Naive B cell (primary cell): ENCODE data around the gene CCDC68. TPM values are rescaled to one million over a fixed set of nuclear protein-coding genes. Genes with fewer than 3 reads are reported as not detected.

Experiments
- ATAC-seq, 2 donors: fragments of 150-1000 bp; cut with Tn5 transposase; 2 replicates each; pipeline ENCODE4 v1.10.0; 2021; ENCODE audit warnings: low read depth in 2 of 2, mild to moderate bottlenecking in 2 of 2, moderate library complexity in 2 of 2
- DNase-seq: peaks from one replicate; pipeline ENCODE4 v3.0.0; 2022
- H3K27ac Mint-ChIP-seq, 6 donors: one replicate each; pipeline ENCODE4 v1.8.0; 2020 to 2022; ENCODE audit warnings: mild to moderate bottlenecking in 6 of 6, mixed read lengths in 6 of 6, moderate library complexity in 5 of 6, inconsistent platforms in 2 of 6
- H3K27me3 Mint-ChIP-seq, 3 donors: one replicate each; pipeline ENCODE4 v1.8.0; 2021 to 2022; ENCODE audit warnings: mixed read lengths in 3 of 3, mild to moderate bottlenecking in 1 of 3
- H3K36me3 Mint-ChIP-seq, 2 donors: one replicate each; pipeline ENCODE4 v1.8.0; 2020 to 2022; ENCODE audit warnings: mixed read lengths in 2 of 2, inconsistent platforms in 1 of 2, mild to moderate bottlenecking in 1 of 2
- H3K4me1 Mint-ChIP-seq, 3 donors: one replicate each; pipeline ENCODE4 v1.8.0; 2020 to 2022; ENCODE audit warnings: mixed read lengths in 3 of 3, inconsistent platforms in 1 of 3, mild to moderate bottlenecking in 1 of 3, moderate library complexity in 1 of 3
- H3K4me3 Mint-ChIP-seq, 8 donors: one replicate each; pipeline ENCODE4 v1.8.0; 2020 to 2022; ENCODE audit warnings: mild to moderate bottlenecking in 8 of 8, mixed read lengths in 8 of 8, moderate library complexity in 8 of 8, inconsistent platforms in 2 of 8
- H3K9me3 Mint-ChIP-seq, 7 donors: one replicate each; pipeline ENCODE4 v1.8.0; 2020 to 2022; ENCODE audit warnings: mixed read lengths in 7 of 7, mild to moderate bottlenecking in 5 of 7, inconsistent platforms in 2 of 7, moderate library complexity in 1 of 7
- polyA plus RNA-seq, 6 donors: library from polyadenylated mRNA; unstranded; fragments of 300-500 nt; fragmentation: Illumina TruSeq; gene quantifications; one replicate each; pipeline ENCODE4 v1.2.3, GENCODE V29; 2021; ENCODE audit warnings: low read depth in 6 of 6

CCDC68 gene
- polyA plus RNA-seq, 6 donors from 2014 or later = not detected

GRCh38 chr18:54956506-54956905, 2.8 kb downstream of the CCDC68 start:
- DNase-seq (no peak), ATAC-seq (no peak)
- peaks cover 0 to 5% (median 4%) of the 10 kb centered on the region in 3 donors for H3K4me1 Mint-ChIP-seq
- H3K9me3 Mint-ChIP-seq = no peaks in the 10 kb centered on the region
- no peak overlapping the region for H3K27ac Mint-ChIP-seq
- H3K36me3 Mint-ChIP-seq = no peaks in the 10 kb centered on the region
- peaks cover 25 to 52% (median 37%) of the 10 kb centered on the region in 3 donors for H3K27me3 Mint-ChIP-seq
- H3K4me3 Mint-ChIP-seq = no peak overlapping the region

- Mint-ChIP-seq H3K36me3 (no peaks in the 10 kb centered on the region), H3K4me3 (no peak overlapping the region), H3K27me3 (peaks cover 12 to 28% (median 21%) of the 10 kb centered on the region in 3 donors), H3K27ac (no peak overlapping the region), H3K4me1 (no peaks in the 10 kb centered on the region), H3K9me3 (no peaks in the 10 kb centered on the region)
- DNase-seq (no peak), ATAC-seq (no peak)
Measured at GRCh38 chr18:54952026-54952425, 7.2 kb downstream of the CCDC68 start.

GRCh38 chr18:54950221-54950620, 9.0 kb downstream of the CCDC68 start:
- H3K27me3 Mint-ChIP-seq = peaks cover 12 to 21% (median 21%) of the 10 kb centered on the region in 3 donors
- H3K36me3 Mint-ChIP-seq = no peaks in the 10 kb centered on the region
- no peak overlapping the region for H3K27ac Mint-ChIP-seq
- peaks cover 0 to 14% (median 11%) of the 10 kb centered on the region in 3 donors for H3K4me1 Mint-ChIP-seq
- H3K9me3 Mint-ChIP-seq = no peaks in the 10 kb centered on the region
- no peak overlapping the region for H3K4me3 Mint-ChIP-seq
- DNase-seq = no peak
- ATAC-seq = no peak

GRCh38 chr18:54949588-54949987, 9.7 kb downstream of the CCDC68 start:
- no peaks in the 10 kb centered on the region for H3K36me3 Mint-ChIP-seq
- peaks cover 0 to 14% (median 13%) of the 10 kb centered on the region in 3 donors for H3K4me1 Mint-ChIP-seq
- H3K27me3 Mint-ChIP-seq = peaks cover 12 to 21% (median 17%) of the 10 kb centered on the region in 3 donors
- ATAC-seq (no peak), DNase-seq (no peak)
- no peak overlapping the region for H3K27ac Mint-ChIP-seq
- no peaks in the 10 kb centered on the region for H3K9me3 Mint-ChIP-seq
- H3K4me3 Mint-ChIP-seq = no peak overlapping the region

- Mint-ChIP-seq H3K27me3 (peaks cover 12 to 21% (median 14%) of the 10 kb centered on the region in 3 donors), H3K4me1 (peaks cover 0 to 14% (median 13%) of the 10 kb centered on the region in 3 donors), H3K9me3 (no peaks in the 10 kb centered on the region), H3K27ac (peak overlapping the region in 3 of 6 donors; percentile 2 to 21 (median 12)), H3K36me3 (no peaks in the 10 kb centered on the region), H3K4me3 (no peak overlapping the region)
- no peak for ATAC-seq
- no peak for DNase-seq
Measured at GRCh38 chr18:54948350-54948837, 10.9 kb downstream of the CCDC68 start.

GRCh38 chr18:54947091-54947490, 12.2 kb downstream of the CCDC68 start:
- Mint-ChIP-seq H3K36me3 (no peaks in the 10 kb centered on the region), H3K27ac (peak overlapping the region in 1 of 6 donors; percentile 95), H3K4me1 (peaks cover 0 to 14% (median 13%) of the 10 kb centered on the region in 3 donors), H3K27me3 (peaks cover 12 to 21% (median 14%) of the 10 kb centered on the region in 3 donors), H3K4me3 (peak overlapping the region in 2 of 8 donors; percentile 79 to 97), H3K9me3 (no peaks in the 10 kb centered on the region)
- no peak for ATAC-seq
- no peak for DNase-seq

- Mint-ChIP-seq H3K27me3 (peaks cover 7 to 14% (median 10%) of the 10 kb centered on the region in 3 donors), H3K9me3 (no peaks in the 10 kb centered on the region), H3K4me3 (peak overlapping the region; percentile 77 to 97 (median 89)), H3K4me1 (peaks cover 0 to 14% (median 13%) of the 10 kb centered on the region in 3 donors), H3K27ac (peak overlapping the region; percentile 4 to 98 (median 93)), H3K36me3 (no peaks in the 10 kb centered on the region)
- DNase-seq = no peak
- peak; percentile 38 to 63 for ATAC-seq
Measured at GRCh38 chr18:54946149-54946581, 13.1 kb downstream of the CCDC68 start.

- H3K27ac Mint-ChIP-seq = peak overlapping the region in 4 of 6 donors; percentile 75 to 95 (median 93)
- ATAC-seq (no peak), DNase-seq (no peak)
- H3K36me3 Mint-ChIP-seq = no peaks in the 10 kb centered on the region
- H3K4me3 Mint-ChIP-seq = peak overlapping the region; percentile 77 to 97 (median 89)
- peaks cover 5 to 14% (median 9%) of the 10 kb centered on the region in 3 donors for H3K27me3 Mint-ChIP-seq
- H3K9me3 Mint-ChIP-seq = no peaks in the 10 kb centered on the region
- peaks cover 0 to 14% (median 13%) of the 10 kb centered on the region in 3 donors for H3K4me1 Mint-ChIP-seq
Measured at GRCh38 chr18:54945576-54946125, 13.6 kb downstream of the CCDC68 start.

- no peak overlapping the region for H3K27ac Mint-ChIP-seq
Measured at GRCh38 chr18:54942569-54942968, 16.7 kb downstream of the CCDC68 start.

GRCh38 chr18:54942144-54942543, 17.1 kb downstream of the CCDC68 start:
- Mint-ChIP-seq H3K27ac (no peak overlapping the region), H3K27me3 (no peaks in the 10 kb centered on the region)

More at GRCh38 chr18:54942569-54942968, 16.7 kb downstream of the CCDC68 start:
- H3K4me3 Mint-ChIP-seq = no peak overlapping the region
- no peaks in the 10 kb centered on the region for H3K36me3 Mint-ChIP-seq
- no peaks in the 10 kb centered on the region for H3K27me3 Mint-ChIP-seq
- H3K9me3 Mint-ChIP-seq = no peaks in the 10 kb centered on the region
- peaks cover 0 to 14% (median 13%) of the 10 kb centered on the region in 3 donors for H3K4me1 Mint-ChIP-seq
- DNase-seq (no peak), ATAC-seq (no peak)

GRCh38 chr18:54939361-54939917, 19.8 kb downstream of the CCDC68 start:
- no peak overlapping the region for H3K27ac Mint-ChIP-seq
- DNase-seq = no peak

More at GRCh38 chr18:54942144-54942543, 17.1 kb downstream of the CCDC68 start:
- Mint-ChIP-seq H3K4me1 (peaks cover 0 to 14% (median 13%) of the 10 kb centered on the region in 3 donors), H3K36me3 (no peaks in the 10 kb centered on the region), H3K9me3 (no peaks in the 10 kb centered on the region), H3K4me3 (no peak overlapping the region)
- no peak for ATAC-seq
- no peak for DNase-seq

GRCh38 chr18:54938506-54938905, 20.8 kb downstream of the CCDC68 start:
- H3K4me1 Mint-ChIP-seq = no peaks in the 10 kb centered on the region
- H3K27ac Mint-ChIP-seq = no peak overlapping the region
- no peaks in the 10 kb centered on the region for H3K9me3 Mint-ChIP-seq
- no peak for DNase-seq
- no peaks in the 10 kb centered on the region for H3K27me3 Mint-ChIP-seq
- H3K4me3 Mint-ChIP-seq = no peak overlapping the region
- no peak for ATAC-seq
- H3K36me3 Mint-ChIP-seq = no peaks in the 10 kb centered on the region

More at GRCh38 chr18:54939361-54939917, 19.8 kb downstream of the CCDC68 start:
- Mint-ChIP-seq H3K4me3 (no peak overlapping the region), H3K27me3 (no peaks in the 10 kb centered on the region), H3K9me3 (no peaks in the 10 kb centered on the region), H3K36me3 (no peaks in the 10 kb centered on the region), H3K4me1 (no peaks in the 10 kb centered on the region)
- ATAC-seq = no peak

- Mint-ChIP-seq H3K27ac (no peak overlapping the region), H3K27me3 (peaks cover 0 to 9% (median 0%) of the 10 kb centered on the region in 3 donors), H3K9me3 (peaks cover 0 to 2% (median 0%) of the 10 kb centered on the region in 7 donors), H3K4me3 (no peak overlapping the region), H3K4me1 (no peaks in the 10 kb centered on the region), H3K36me3 (no peaks in the 10 kb centered on the region)
- ATAC-seq = no peak
- DNase-seq = no peak
Measured at GRCh38 chr18:54932472-54932871, 26.8 kb downstream of the CCDC68 start.

GRCh38 chr18:54931152-54931551, 28.1 kb downstream of the CCDC68 start:
- Mint-ChIP-seq H3K4me3 (no peak overlapping the region), H3K9me3 (peaks cover 0 to 2% (median 0%) of the 10 kb centered on the region in 7 donors), H3K27me3 (peaks cover 0 to 9% (median 0%) of the 10 kb centered on the region in 3 donors), H3K27ac (no peak overlapping the region), H3K4me1 (no peaks in the 10 kb centered on the region), H3K36me3 (no peaks in the 10 kb centered on the region)
- DNase-seq (no peak), ATAC-seq (no peak)
